Measurements from ENCODE around the gene TMEM52. TPM values are rescaled to one million over a fixed set of nuclear protein-coding genes. Genes with fewer than 3 reads are reported as not detected.
A peak's percentile ranks its signal among the peaks of the same experiment; 100 is the strongest.

Gene TMEM52
- total and polyA plus RNA-seq, 9 of the 15 experiments (the other 6 are each of a cell fraction or from before 2014, with no cell fraction given) = 0.37 to 22.5 (median 6.8) TPM

DNA sequence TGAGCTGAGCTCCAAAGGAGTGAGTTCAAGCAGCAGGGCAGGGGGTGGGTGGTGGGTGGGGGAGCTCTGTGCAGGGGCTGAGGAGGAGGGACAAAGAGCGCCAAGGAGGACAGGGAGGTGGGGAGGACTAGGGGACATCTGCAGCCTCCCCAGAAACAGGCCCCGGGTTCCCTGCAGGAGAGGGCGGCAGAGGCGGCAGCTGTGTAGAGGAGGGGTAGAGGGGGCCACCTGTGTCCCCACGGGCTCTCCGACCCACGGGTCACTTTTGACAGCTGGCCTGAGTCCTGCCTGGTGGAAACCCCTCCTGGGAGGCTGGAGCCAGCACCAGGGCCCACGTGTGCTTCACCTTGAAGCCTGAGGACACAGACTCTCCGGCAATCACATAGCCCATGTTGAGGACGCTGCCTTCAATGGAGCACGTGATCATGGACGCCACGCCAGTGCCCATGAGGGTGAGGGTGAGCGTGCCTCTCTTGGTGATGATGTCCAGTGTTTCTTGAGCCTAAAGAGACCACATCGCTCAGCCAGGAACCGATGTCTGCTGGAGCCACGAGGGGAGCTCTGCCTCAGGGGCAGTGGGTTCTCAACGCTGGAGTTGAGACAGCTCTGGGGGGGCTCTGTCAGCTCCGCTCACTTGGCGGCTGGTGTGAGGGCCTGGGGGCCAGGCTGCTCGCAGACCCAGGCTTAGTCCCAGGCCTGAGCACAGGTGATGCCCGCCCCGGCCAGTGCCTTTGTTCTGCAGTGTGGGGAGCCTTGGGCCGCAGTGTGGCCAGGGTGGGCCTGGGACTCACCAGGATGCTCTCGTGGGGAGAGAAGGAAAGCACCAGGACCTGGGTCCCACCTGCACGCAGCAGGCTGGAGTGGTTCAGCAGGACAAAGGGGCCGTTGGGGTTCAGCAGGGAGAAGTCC, 6.6 kb upstream of the TMEM52 start:
- H3K4me1 ChIP-seq (replicated peaks in 1 of 2; ENCODE audit: control insufficient read depth in 2 of 2, insufficient read depth in 2 of 2, low read length in 2 of 2) = peaks cover 0 to 84% of the 10 kb centered on the region in 2 experiments; a peak in 2 of 5 replicates
- no peaks in the 10 kb centered on the region for H3K79me2 ChIP-seq (ENCODE audit: control insufficient read depth, insufficient read depth, low read length)
- no peak overlapping the region for H3K27ac ChIP-seq (ENCODE audit: extremely low read depth, low read depth, low read length)
- no TSS peak for BruUV-seq (replicated peaks)
- 3% methylated on average over 23 of the region's 27 CpGs for WGBS (ENCODE audit: insufficient coverage, low coverage, missing lambda C conversion rate)
- H3K36me3 ChIP-seq (ENCODE audit: control insufficient read depth, insufficient read depth, low read length) = no peaks in the 10 kb centered on the region
- H3K9me1 ChIP-seq (ENCODE audit: control insufficient read depth, insufficient read depth, low read length) = no peaks in the 10 kb centered on the region
- ChIA-PET POLR2A (interaction anchor here (0.9 kb wide), 1 partner anchor 119 kb away, joined by 3 read pairs; no protein-coding TSS in a partner anchor), CTCF (ENCODE audit: low intra/inter-chr PET ratio) (no interaction called here)
- H3K27me3 ChIP-seq (ENCODE audit: control insufficient read depth in 2 of 2, insufficient read depth in 2 of 2, low read length in 2 of 2) = peaks cover 23 to 69% of the 10 kb centered on the region in 2 experiments; a peak in 3 of 5 replicates
- FAIRE-seq (no peak), DNase-seq (ENCODE audit: extremely low read depth in 1 of 4, low spot score in 3 of 4) (no peak), ATAC-seq (no peak; the same call in 2 of the 3 replicates)
- no peak overlapping the region for H2AFZ ChIP-seq (ENCODE audit: low read depth, low read length)
- no peaks in the 10 kb centered on the region for H3K9me3 ChIP-seq (replicated peaks; ENCODE audit: control insufficient read depth, insufficient read depth, low read depth, low read length)
- H3K4me3 ChIP-seq = no peak overlapping the region
- H3K9ac ChIP-seq (ENCODE audit: insufficient read depth in 1 of 2, low read depth in 2 of 2, low read length in 2 of 2) = peak overlapping the region in 1 of 2 experiments; percentile 61; a peak in 2 of 4 replicates
- no peak overlapping the region for H3K4me2 ChIP-seq (ENCODE audit: insufficient read depth, low read length)
- H4K20me1 ChIP-seq (replicated peaks; ENCODE audit: control insufficient read depth, insufficient read depth, low read length) = peaks cover 8% of the 10 kb centered on the region
- intact Hi-C loops (cut with micrococcal nuclease) (no loop called here), in situ Hi-C loops (cut with MboI) (no loop called here)
- TF ChIP-seq, protein P1, sequence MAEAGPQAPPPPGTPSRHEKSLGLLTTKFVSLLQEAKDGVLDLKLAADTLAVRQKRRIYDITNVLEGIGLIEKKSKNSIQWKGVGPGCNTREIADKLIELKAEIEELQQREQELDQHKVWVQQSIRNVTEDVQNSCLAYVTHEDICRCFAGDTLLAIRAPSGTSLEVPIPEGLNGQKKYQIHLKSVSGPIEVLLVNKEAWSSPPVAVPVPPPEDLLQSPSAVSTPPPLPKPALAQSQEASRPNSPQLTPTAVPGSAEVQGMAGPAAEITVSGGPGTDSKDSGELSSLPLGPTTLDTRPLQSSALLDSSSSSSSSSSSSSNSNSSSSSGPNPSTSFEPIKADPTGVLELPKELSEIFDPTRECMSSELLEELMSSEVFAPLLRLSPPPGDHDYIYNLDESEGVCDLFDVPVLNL (CRISPR knock-in tag; IDR thresholded peaks at IDR 0.05; ENCODE audit: low read depth) = no peak
- TF ChIP-seq MBD1 (CRISPR knock-in tag; IDR thresholded peaks at IDR 0.05) = no peak
- TF ChIP-seq FOXK2 (conservative IDR thresholded peaks at IDR 0.05 in 1 of 2, IDR thresholded peaks at IDR 0.05 in 1 of 2; ENCODE audit: low read depth in 2 of 2) = no peak
- TF ChIP-seq KLF13 (tag; IDR thresholded peaks at IDR 0.05; ENCODE audit: borderline replicate concordance, low read depth) = no peak
- no peak for TF ChIP-seq ZMIZ1 (IDR thresholded peaks at IDR 0.05; ENCODE audit: low read depth in 2 of 2, low read length in 2 of 2)
- TF ChIP-seq ZNF766 (CRISPR knock-in tag; conservative IDR thresholded peaks at IDR 0.05) = no peak
- TF ChIP-seq ERF (CRISPR knock-in tag; IDR thresholded peaks at IDR 0.05) = no peak
- TF ChIP-seq MXI1 (IDR thresholded peaks at IDR 0.05; ENCODE audit: low read depth, low read length) = no peak
- TF ChIP-seq CSDE1 (IDR thresholded peaks at IDR 0.05) = no peak
- TF ChIP-seq ZNF696 (CRISPR knock-in tag; conservative IDR thresholded peaks at IDR 0.05) = no peak
- no peak for TF ChIP-seq PHB (CRISPR knock-in tag; IDR thresholded peaks at IDR 0.05)
- TF ChIP-seq SMAD2 (IDR thresholded peaks at IDR 0.05; ENCODE audit: low read depth, low read length) = no peak

Data from K562 (cell line).